Measurements from ENCODE around the gene CEP104. TPM values are rescaled to one million over a fixed set of nuclear protein-coding genes. Genes with fewer than 3 reads are reported as not detected.
"Not testable (repeated sequence)": the region's sequence is repeated elsewhere in the genome, so short reads cannot be mapped to it uniquely, and the experiment has no call there.

Gene CEP104
- polyA plus RNA-seq, 1 donor (not counting 4 experiments of a cell fraction or from before 2014, with no cell fraction given) = 35.7 TPM

GRCh38 chr1:3807769-3808168, 49.2 kb downstream of the CEP104 start:
- DNase-seq (ENCODE audit: low read depth, low spot score) (no peak), FAIRE-seq (no peak)
- H3K4me2 ChIP-seq (ENCODE audit: control insufficient read depth, extremely low read depth, insufficient read depth, low read depth, low read length) = no peak overlapping the region
- H3K79me2 ChIP-seq (ENCODE audit: control insufficient read depth, insufficient read depth, low read length) = no peaks in the 10 kb centered on the region
- H3K36me3 ChIP-seq (ENCODE audit: control insufficient read depth in 2 of 2, extremely low read depth in 1 of 2, insufficient read depth in 2 of 2, low read length in 2 of 2) = no peaks in the 10 kb centered on the region
- dilution Hi-C loops (cut with MboI; ENCODE audit: extremely low pct_ligation_motif_present, low sequenced_read_pairs) = no loop called here
- TF ChIP-seq EZH2 (IDR thresholded peaks at IDR 0.05; ENCODE audit: low read length) (no peak), CTCF (optimal IDR thresholded peaks at IDR 0.05 in 1 of 3, IDR thresholded peaks at IDR 0.05 in 1 of 3, conservative IDR thresholded peaks at IDR 0.05 in 1 of 3; ENCODE audit: extremely low read depth in 1 of 3, insufficient read depth in 2 of 3, low read length in 3 of 3) (no peak)
- H3K9me3 ChIP-seq (ENCODE audit: control insufficient read depth, low read depth, low read length) = no peaks in the 10 kb centered on the region
- H3K4me1 ChIP-seq (ENCODE audit: control insufficient read depth, extremely low read depth, insufficient read depth, low read length) = no peaks in the 10 kb centered on the region
- no peak overlapping the region for H3K27ac ChIP-seq (ENCODE audit: control insufficient read depth, insufficient read depth, low read length)
- H3K4me3 ChIP-seq (ENCODE audit: control insufficient read depth in 2 of 3, extremely low read depth in 1 of 3, insufficient read depth in 2 of 3, low read depth in 1 of 3, low read length in 3 of 3) = no peak overlapping the region
- H3K9ac ChIP-seq (ENCODE audit: control insufficient read depth, extremely low read depth, insufficient read depth, low read length) = no peak overlapping the region
- no peaks in the 10 kb centered on the region for H3K27me3 ChIP-seq (ENCODE audit: control insufficient read depth, extremely low read depth, insufficient read depth, low read length)
- no peak overlapping the region for H2AFZ ChIP-seq (ENCODE audit: control insufficient read depth, low read length)
- H3K9me1 ChIP-seq (ENCODE audit: control insufficient read depth, extremely low read depth, insufficient read depth, low read length) = no peaks in the 10 kb centered on the region
- no peaks in the 10 kb centered on the region for H4K20me1 ChIP-seq (ENCODE audit: control insufficient read depth, extremely low read depth, insufficient read depth, low read length)

GRCh38 chr1:3805038-3805437, 52.0 kb downstream of the CEP104 start:
- DNase-seq (ENCODE audit: low read depth, low spot score) (no peak), FAIRE-seq (no peak)
- dilution Hi-C loops (cut with MboI; ENCODE audit: extremely low pct_ligation_motif_present, low sequenced_read_pairs) = no loop called here
- no peaks in the 10 kb centered on the region for H3K4me1 ChIP-seq (ENCODE audit: control insufficient read depth, extremely low read depth, insufficient read depth, low read length)
- no peaks in the 10 kb centered on the region for H3K9me3 ChIP-seq (ENCODE audit: control insufficient read depth, low read depth, low read length)
- no peak overlapping the region for H2AFZ ChIP-seq (ENCODE audit: control insufficient read depth, low read length)
- H3K4me2 ChIP-seq (ENCODE audit: control insufficient read depth, extremely low read depth, insufficient read depth, low read depth, low read length) = no peak overlapping the region
- H3K36me3 ChIP-seq (ENCODE audit: control insufficient read depth in 2 of 2, extremely low read depth in 1 of 2, insufficient read depth in 2 of 2, low read length in 2 of 2) = no peaks in the 10 kb centered on the region
- H3K79me2 ChIP-seq (ENCODE audit: control insufficient read depth, insufficient read depth, low read length) = no peaks in the 10 kb centered on the region
- H3K9me1 ChIP-seq (ENCODE audit: control insufficient read depth, extremely low read depth, insufficient read depth, low read length) = no peaks in the 10 kb centered on the region
- TF ChIP-seq CTCF (optimal IDR thresholded peaks at IDR 0.05 in 1 of 3, IDR thresholded peaks at IDR 0.05 in 1 of 3, conservative IDR thresholded peaks at IDR 0.05 in 1 of 3; ENCODE audit: extremely low read depth in 1 of 3, insufficient read depth in 2 of 3, low read length in 3 of 3) (no peak), EZH2 (IDR thresholded peaks at IDR 0.05; ENCODE audit: low read length) (no peak)
- H3K27me3 ChIP-seq (ENCODE audit: control insufficient read depth, extremely low read depth, insufficient read depth, low read length) = no peaks in the 10 kb centered on the region
- H3K9ac ChIP-seq (ENCODE audit: control insufficient read depth, extremely low read depth, insufficient read depth, low read length) = no peak overlapping the region
- no peak overlapping the region for H3K27ac ChIP-seq (ENCODE audit: control insufficient read depth, insufficient read depth, low read length)
- H3K4me3 ChIP-seq (ENCODE audit: control insufficient read depth in 2 of 3, extremely low read depth in 1 of 3, insufficient read depth in 2 of 3, low read depth in 1 of 3, low read length in 3 of 3) = no peak overlapping the region
- no peaks in the 10 kb centered on the region for H4K20me1 ChIP-seq (ENCODE audit: control insufficient read depth, extremely low read depth, insufficient read depth, low read length)

- H3K27me3 ChIP-seq (ENCODE audit: control insufficient read depth, extremely low read depth, insufficient read depth, low read length); H3K27ac ChIP-seq (ENCODE audit: control insufficient read depth, insufficient read depth, low read length); H3K9me1 ChIP-seq (ENCODE audit: control insufficient read depth, extremely low read depth, insufficient read depth, low read length); H3K79me2 ChIP-seq (ENCODE audit: control insufficient read depth, insufficient read depth, low read length); H3K9ac ChIP-seq (ENCODE audit: control insufficient read depth, extremely low read depth, insufficient read depth, low read length); FAIRE-seq; H3K4me1 ChIP-seq (ENCODE audit: control insufficient read depth, extremely low read depth, insufficient read depth, low read length); H3K9me3 ChIP-seq (ENCODE audit: control insufficient read depth, low read depth, low read length); H3K36me3 ChIP-seq (ENCODE audit: control insufficient read depth in 2 of 2, extremely low read depth in 1 of 2, insufficient read depth in 2 of 2, low read length in 2 of 2); dilution Hi-C loops (cut with MboI; ENCODE audit: extremely low pct_ligation_motif_present, low sequenced_read_pairs); DNase-seq (ENCODE audit: low read depth, low spot score); H3K4me3 ChIP-seq (ENCODE audit: control insufficient read depth in 2 of 3, extremely low read depth in 1 of 3, insufficient read depth in 2 of 3, low read depth in 1 of 3, low read length in 3 of 3); H3K4me2 ChIP-seq (ENCODE audit: control insufficient read depth, extremely low read depth, insufficient read depth, low read depth, low read length); H4K20me1 ChIP-seq (ENCODE audit: control insufficient read depth, extremely low read depth, insufficient read depth, low read length); H2AFZ ChIP-seq (ENCODE audit: control insufficient read depth, low read length): not testable (repeated sequence)
Observed at GRCh38 chr1:3804627-3804944, 52.4 kb downstream of the CEP104 start.

Measured in keratinocyte (primary cell).